Nucleus accumbens (tissue), 56 donors: ENCODE measurements around the gene DYSF.
A peak's percentile ranks its signal among the peaks of the same experiment; 100 is the strongest.

Source experiments
- DNase-seq, 56 donors: peaks; one replicate each; lab custom pipeline; 2025; lab: John Stamatoyannopoulos, UW

The DYSF gene

GRCh38 chr2:71563872-71564271, 110.5 kb downstream of the DYSF start:
- DNase-seq = no peak

GRCh38 chr2:71564361-71564760, 111.0 kb downstream of the DYSF start:
- DNase-seq = no peak

GRCh38 chr2:71564790-71565189, 111.4 kb downstream of the DYSF start:
- DNase-seq = no peak

- no peak for DNase-seq
Measured at GRCh38 chr2:71566372-71566771, 113.0 kb downstream of the DYSF start.

- DNase-seq = no peak
Measured at GRCh38 chr2:71567625-71568024, 114.3 kb downstream of the DYSF start.

- DNase-seq = no peak
Measured at GRCh38 chr2:71568103-71568502, 114.7 kb downstream of the DYSF start.

- no peak for DNase-seq
Measured at GRCh38 chr2:71570511-71570910, 117.2 kb downstream of the DYSF start.

- no peak for DNase-seq
Measured at GRCh38 chr2:71570951-71571460, 117.6 kb downstream of the DYSF start.

- DNase-seq = no peak
Measured at GRCh38 chr2:71571945-71572344, 118.6 kb downstream of the DYSF start.

- peak in 54 of 56 donors; percentile 4 to 88 (median 63) for DNase-seq
Measured at GRCh38 chr2:71575966-71576365, 122.6 kb downstream of the DYSF start.

GRCh38 chr2:71576541-71576940, 123.2 kb downstream of the DYSF start:
- peak in 54 of 56 donors; percentile 11 to 85 (median 64) for DNase-seq

- no peak for DNase-seq
Measured at GRCh38 chr2:71577209-71577608, 123.8 kb downstream of the DYSF start.

GRCh38 chr2:71578767-71579342, 125.5 kb downstream of the DYSF start:
- peak in 55 of 56 donors; percentile 14 to 93 (median 83) for DNase-seq

GRCh38 chr2:71581026-71581425, 127.7 kb downstream of the DYSF start:
- no peak for DNase-seq

- DNase-seq = no peak
Measured at GRCh38 chr2:71583876-71584275, 130.5 kb downstream of the DYSF start.

- no peak for DNase-seq
Measured at GRCh38 chr2:71586471-71586870, 133.1 kb downstream of the DYSF start.

GRCh38 chr2:71587509-71588073, 134.2 kb downstream of the DYSF start:
- DNase-seq = no peak

- no peak for DNase-seq
Measured at GRCh38 chr2:71588497-71589170, 135.3 kb downstream of the DYSF start.

- DNase-seq = no peak
Measured at GRCh38 chr2:71589763-71590162, 136.4 kb downstream of the DYSF start.

GRCh38 chr2:71591044-71591443, 137.7 kb downstream of the DYSF start:
- no peak for DNase-seq

GRCh38 chr2:71592181-71592711, 138.9 kb downstream of the DYSF start:
- peak in 47 of 56 donors; percentile 14 to 81 (median 61) for DNase-seq

GRCh38 chr2:71595569-71595968, 142.2 kb downstream of the DYSF start:
- peak in 20 of 56 donors; percentile 14 to 58 (median 42) for DNase-seq
